GM12878 (cell line): ENCODE measurements around the gene TDRD9. TPM values are rescaled to one million over a fixed set of nuclear protein-coding genes. Genes with fewer than 3 reads are reported as not detected.

ENCODE experiments used
- ATAC-seq: fragments of 200-7000 bp; cut with Tn5 transposase; 3 replicates; pipeline ENCODE4 v1.9.1; 2020; ENCODE audit warnings: mild to moderate bottlenecking, moderate library complexity
- BruUV-seq: library from RNA; stranded (reverse); fragments of 400-500 nt; replicated peaks from 2 replicates; lab custom pipeline; 2021; lab: Mats Ljungman, UMichigan
- CTCF ChIA-PET: fragments of 300-600 bp; sonication (Branson Sonifier 250); formaldehyde crosslinking; extraction: SDS; loops from one replicate; lab custom pipeline; 2021; ENCODE audit warnings: inconsistent platforms; lab: Yijun Ruan, JAX
- POLR2A ChIA-PET: fragments of 350-600 bp; formaldehyde crosslinking; extraction: SDS; loops from one replicate; lab custom pipeline; 2021; ENCODE audit warnings: inconsistent platforms; lab: Charles Lee
- RAD21 ChIA-PET: fragments of 300-600 bp; sonication (Branson Sonifier 250); formaldehyde crosslinking; loops from one replicate; lab custom pipeline; 2023; ENCODE audit warnings: antibody characterized with exemption; ENCODE audit not compliant: unreplicated experiment; lab: Charles Lee
- SMC1A ChIA-PET: fragments of 300-600 bp; sonication (Branson Sonifier 250); formaldehyde crosslinking; loops from one replicate; lab custom pipeline; 2023; ENCODE audit not compliant: unreplicated experiment, uncharacterized antibody; lab: Charles Lee
- DNase-seq: peaks from one replicate; pipeline ENCODE4 v3.0.0-alpha.2; 2011; ENCODE audit warnings: low read depth, low spot score
- FAIRE-seq: peaks from 3 replicates; lab custom pipeline; 2011; peaks lifted over from hg19 to GRCh38; lab: Jason Lieb, UNC
- H2AFZ ChIP-seq: 2 replicates; pipeline ENCODE4 v1.6.0; 2011; ENCODE audit warnings: low read depth, low read length, control low read depth; ENCODE audit not compliant: control insufficient read depth
- H3K27ac ChIP-seq: 2 replicates; pipeline ENCODE4 v1.5.1; 2011; ENCODE audit warnings: control low read depth; ENCODE audit not compliant: control insufficient read depth, insufficient read depth
- H3K27me3 ChIP-seq, 2 experiments: replicated peaks in 1 of 2; 2 replicates each; pipeline versions ENCODE4 v1.6.0 to v1.6.1; 2011; ENCODE audit warnings: low read length in 1 of 2; ENCODE audit not compliant: control insufficient read depth in 2 of 2, insufficient read depth in 2 of 2
- H3K36me3 ChIP-seq, 2 experiments: 2 replicates each; pipeline ENCODE4 v1.5.1; 2011; ENCODE audit warnings: low read length in 1 of 2; ENCODE audit not compliant: control insufficient read depth in 2 of 2, insufficient read depth in 2 of 2
- H3K4me1 ChIP-seq: 2 replicates; pipeline ENCODE4 v1.6.1; 2011; ENCODE audit warnings: mild to moderate bottlenecking, low read length, moderate library complexity, mixed read lengths; ENCODE audit not compliant: control insufficient read depth, insufficient read depth
- H3K4me2 ChIP-seq: 2 replicates; pipeline ENCODE4 v1.6.0; 2011; ENCODE audit warnings: control low read depth; ENCODE audit not compliant: control insufficient read depth, insufficient read depth
- H3K4me3 ChIP-seq: fragments of 200-600 bp; sonication (generic); 2 replicates; pipeline ENCODE4 v1.5.1; 2016
- H3K79me2 ChIP-seq: 2 replicates; pipeline ENCODE4 v1.6.0; 2011; ENCODE audit warnings: low read length; ENCODE audit not compliant: control insufficient read depth, insufficient read depth
- H3K9ac ChIP-seq: 2 replicates; pipeline ENCODE4 v1.8.0; 2011; ENCODE audit warnings: low read length, control low read depth, mixed read lengths; ENCODE audit not compliant: control insufficient read depth, insufficient read depth
- H3K9me3 ChIP-seq: replicated peaks from 3 replicates; pipeline ENCODE4 v1.5.1; 2011; ENCODE audit warnings: mild to moderate bottlenecking, low read length; ENCODE audit not compliant: control insufficient read depth, insufficient read depth
- H4K20me1 ChIP-seq: 2 replicates; pipeline ENCODE4 v1.6.0; 2011; ENCODE audit not compliant: control insufficient read depth, insufficient read depth
- BRCA1 ChIP-seq: IDR thresholded peaks from 2 replicates; pipeline ENCODE4 v1.6.1; 2011; ENCODE audit warnings: low read depth, low read length, improper control_type of control experiment
- E2F4 ChIP-seq: IDR thresholded peaks from 2 replicates; pipeline ENCODE4 v1.6.1; 2012; ENCODE audit warnings: low read depth, low read length, improper control_type of control experiment
- FOXK2 ChIP-seq: fragments of 450-650 bp; IDR thresholded peaks from 2 replicates; pipeline ENCODE4 v1.6.1; 2017; ENCODE audit warnings: mild to moderate bottlenecking, moderate library complexity
- IRF5 ChIP-seq: fragments of 450-650 bp; IDR thresholded peaks from 2 replicates; pipeline ENCODE4 v1.6.1; 2017; ENCODE audit warnings: borderline replicate concordance
- NKRF ChIP-seq: fragments of 450-650 bp; conservative IDR thresholded peaks from 2 replicates; pipeline ENCODE4 v1.6.1; 2017; ENCODE audit warnings: mild to moderate bottlenecking, moderate library complexity
- PRDM15 ChIP-seq: fragments of 450-650 bp; formaldehyde crosslinking; IDR thresholded peaks from 2 replicates; pipeline ENCODE4 v1.4.0; 2020; ENCODE audit warnings: mild to moderate bottlenecking, moderate library complexity
- RAD21 ChIP-seq: IDR thresholded peaks from 2 replicates; pipeline ENCODE4 v1.6.1; 2011; ENCODE audit warnings: mild to moderate bottlenecking, low read depth, low read length, moderate library complexity; ENCODE audit not compliant: insufficient read depth
- ZSCAN29 ChIP-seq: fragments of 450-650 bp; IDR thresholded peaks from 2 replicates; pipeline ENCODE4 v1.6.1; 2017; ENCODE audit warnings: mild to moderate bottlenecking, moderate library complexity
- WGBS: methylation state at CpG from one replicate; pipeline ENCODE4 v1.1.6; 2016; ENCODE audit warnings: low lambda C conversion rate; ENCODE audit not compliant: insufficient replicate concordance, insufficient coverage; ENCODE audit errors: missing lambda C conversion rate; 5-methylcytosine and 5-hydroxymethylcytosine counted together
- in situ Hi-C: fragments of 300-500 bp; cut with MboI; formaldehyde crosslinking; loops from 9 replicates; pipeline ENCODE4 v1.14.3; 2018; ENCODE audit warnings: mixed read lengths
- intact Hi-C: fragments of 100-400 bp; cut with micrococcal nuclease; formaldehyde crosslinking; loops from one replicate; pipeline ENCODE4 v1.14.2; 2022; ENCODE audit not compliant: unreplicated experiment
- polyA plus RNA-seq, 11 experiments: library from polyadenylated mRNA; depleted of rRNA in 4 of 11; unstranded in 6 of 11; stranded (reverse) in 5 of 11; fragments of >200 nt; fragmentation: Nextera tagmentation in 4 of 11; fragmentation: Illumina TruSeq in 1 of 11; extraction: Ambion mirVana in 4 of 11; extraction: Trizol in 1 of 11; gene quantifications; 1 replicate in 1 of 11; 2 replicates in 10 of 11; pipeline versions ENCODE4 v1.2.1 to v1.2.3, GENCODE V29; 2011 to 2016; ENCODE audit warnings: inconsistent platforms in 2 of 11, missing spikeins in 2 of 11, low read depth in 1 of 11
- total RNA-seq, 4 experiments: library from RNA; depleted of rRNA in 3 of 4; stranded (reverse); fragments of >200 nt in 3 of 4; fragmentation: Illumina TruSeq in 1 of 4; extraction: Trizol in 1 of 4; gene quantifications; 2 replicates each; pipeline versions ENCODE4 v1.2.1 to v1.2.3, GENCODE V29; 2013 to 2021
- TF ChIP-seq, protein P1 (sequence below): fragments of 450-650 bp; formaldehyde crosslinking; IDR thresholded peaks from 2 replicates; pipeline ENCODE4 v1.4.0; 2022; ENCODE audit warnings: mild to moderate bottlenecking, moderate library complexity

TDRD9 gene
- total and polyA plus RNA-seq, 10 of the 15 experiments (the other 5 are each of a cell fraction or from before 2014, with no cell fraction given), result 0.12 TPM; not detected in 9

GRCh38 chr14:103910262-103910935, 17.9 kb upstream of the TDRD9 start (continued):
- TF ChIP-seq NKRF, result no peak
- TF ChIP-seq IRF5, result no peak
- no peak for TF ChIP-seq FOXK2
- no peak for TF ChIP-seq BRCA1
- TF ChIP-seq ZSCAN29, result no peak
- TF ChIP-seq RAD21, result peak; percentile 84

DNA sequence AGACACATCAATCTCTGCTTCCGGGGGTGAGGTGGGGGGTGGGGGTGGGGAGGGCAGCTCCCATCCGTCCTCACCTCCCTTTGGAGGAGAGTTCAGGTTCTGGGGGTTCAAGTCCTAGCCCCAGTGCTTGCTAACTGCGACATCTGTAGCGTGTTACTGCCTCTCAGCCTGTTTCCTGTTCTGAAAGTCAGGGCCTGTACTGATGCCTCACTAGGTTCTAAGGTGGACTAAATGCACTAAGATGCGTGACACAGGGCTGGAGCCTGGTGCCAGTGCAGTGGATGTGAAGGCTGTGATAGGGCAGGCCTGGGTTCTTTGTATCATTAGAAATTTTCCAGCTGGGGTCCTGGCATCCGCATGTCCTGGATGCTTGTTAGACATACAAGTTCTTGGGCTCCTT, 17.3 kb upstream of the TDRD9 start:
- Histone ChIP-seq H3K27ac (no peak overlapping the region), H3K4me3 (no peak overlapping the region), H3K79me2 (no peaks in the 10 kb centered on the region), H3K27me3 (no peaks in the 10 kb centered on the region), H2AFZ (no peak overlapping the region), H3K9me3 (no peaks in the 10 kb centered on the region), H3K36me3 (peaks cover 1 to 12% of the 10 kb centered on the region in 2 experiments), H3K4me1 (no peaks in the 10 kb centered on the region), H4K20me1 (no peaks in the 10 kb centered on the region), H3K9ac (no peak overlapping the region), H3K4me2 (no peak overlapping the region)
- ChIA-PET RAD21 (interaction anchor here (0.6 to 3.2 kb wide), 3 partner anchors 11 to 105 kb away, joined by 3 to 24 read pairs (median 3); no protein-coding TSS in a partner anchor), POLR2A (no interaction called here), SMC1A (interaction anchor here (0.9 to 3.0 kb wide), 4 partner anchors 94 to 107 kb away, joined by 3 to 25 read pairs (median 5); no protein-coding TSS in a partner anchor), CTCF (interaction anchor here (1.0 to 4.7 kb wide), 12 partner anchors 8 to 193 kb away, joined by 3 to 81 read pairs (median 4); a partner anchor contains a TSS)
- in situ Hi-C loops, result loop anchor here (5.0 kb wide), 1 partner anchor 104 kb away; no protein-coding TSS in a partner anchor
- 91% methylated on average over 5 of the region's 6 CpGs for WGBS
- FAIRE-seq, result no peak
- BruUV-seq, result no TSS peak
- no peak for DNase-seq
- intact Hi-C loops, result loop anchor here (1.0 to 10.0 kb wide), 2 partner anchors 103 to 336 kb away; no protein-coding TSS in a partner anchor
- no peak for ATAC-seq
- TF ChIP-seq E2F4 (no peak), PRDM15 (CRISPR knock-in tag) (no peak)
- TF ChIP-seq, protein P1, sequence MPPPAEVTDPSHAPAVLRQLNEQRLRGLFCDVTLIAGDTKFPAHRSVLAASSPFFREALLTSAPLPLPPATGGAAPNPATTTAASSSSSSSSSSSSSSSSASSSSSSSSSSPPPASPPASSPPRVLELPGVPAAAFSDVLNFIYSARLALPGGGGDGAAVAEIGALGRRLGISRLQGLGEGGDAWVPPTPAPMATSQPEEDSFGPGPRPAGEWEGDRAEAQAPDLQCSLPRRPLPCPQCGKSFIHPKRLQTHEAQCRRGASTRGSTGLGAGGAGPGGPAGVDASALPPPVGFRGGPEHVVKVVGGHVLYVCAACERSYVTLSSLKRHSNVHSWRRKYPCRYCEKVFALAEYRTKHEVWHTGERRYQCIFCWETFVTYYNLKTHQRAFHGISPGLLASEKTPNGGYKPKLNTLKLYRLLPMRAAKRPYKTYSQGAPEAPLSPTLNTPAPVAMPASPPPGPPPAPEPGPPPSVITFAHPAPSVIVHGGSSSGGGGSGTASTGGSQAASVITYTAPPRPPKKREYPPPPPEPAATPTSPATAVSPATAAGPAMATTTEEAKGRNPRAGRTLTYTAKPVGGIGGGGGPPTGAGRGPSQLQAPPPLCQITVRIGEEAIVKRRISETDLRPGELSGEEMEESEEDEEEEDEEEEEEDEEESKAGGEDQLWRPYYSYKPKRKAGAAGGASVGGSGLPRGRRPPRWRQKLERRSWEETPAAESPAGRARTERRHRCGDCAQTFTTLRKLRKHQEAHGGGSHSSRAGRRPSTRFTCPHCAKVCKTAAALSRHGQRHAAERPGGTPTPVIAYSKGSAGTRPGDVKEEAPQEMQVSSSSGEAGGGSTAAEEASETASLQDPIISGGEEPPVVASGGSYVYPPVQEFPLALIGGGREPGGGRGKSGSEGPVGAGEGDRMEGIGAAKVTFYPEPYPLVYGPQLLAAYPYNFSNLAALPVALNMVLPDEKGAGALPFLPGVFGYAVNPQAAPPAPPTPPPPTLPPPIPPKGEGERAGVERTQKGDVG (CRISPR knock-in tag), result no peak
